MCF 10A (cell line): ENCODE data around the gene MAST1. TPM values are rescaled to one million over a fixed set of nuclear protein-coding genes. Genes with fewer than 3 reads are reported as not detected.

Experiments used
- BruUV-seq: library from RNA; stranded (reverse); fragments of 400-500 nt; replicated peaks from 2 replicates; lab custom pipeline; 2021; lab: Mats Ljungman, UMichigan
- CTCF ChIA-PET: fragments of 300-600 bp; sonication (Branson Sonifier 250); formaldehyde crosslinking; extraction: SDS; loops from one replicate; lab custom pipeline; 2021; ENCODE audit warnings: antibody characterized with exemption, inconsistent platforms; lab: Yijun Ruan, JAX
- POLR2A ChIA-PET: fragments of 300-600, 350-650 bp; sonication (Branson Sonifier 250); formaldehyde crosslinking; extraction: SDS; loops from one replicate; lab custom pipeline; 2020; ENCODE audit warnings: antibody characterized with exemption, inconsistent platforms; lab: Yijun Ruan, JAX
- DNase-seq: peaks from one replicate; pipeline ENCODE4 v3.0.0-alpha.2; 2018; ENCODE audit not compliant: unreplicated experiment
- H3K27ac Mint-ChIP-seq: one replicate; pipeline ENCODE4 v1.8.0; 2022; ENCODE audit warnings: mild to moderate bottlenecking, low read depth, mixed read lengths; ENCODE audit not compliant: unreplicated experiment
- H3K27me3 Mint-ChIP-seq: one replicate; pipeline ENCODE4 v1.8.0; 2022; ENCODE audit warnings: mixed read lengths; ENCODE audit not compliant: insufficient read depth, unreplicated experiment
- H3K36me3 Mint-ChIP-seq: one replicate; pipeline ENCODE4 v1.8.0; 2022; ENCODE audit warnings: mild to moderate bottlenecking, moderate library complexity, mixed read lengths; ENCODE audit not compliant: insufficient read depth, unreplicated experiment
- H3K4me1 Mint-ChIP-seq: one replicate; pipeline ENCODE4 v1.8.0; 2022; ENCODE audit warnings: mixed read lengths; ENCODE audit not compliant: insufficient read depth, unreplicated experiment
- H3K4me3 Mint-ChIP-seq: one replicate; pipeline ENCODE4 v1.8.0; 2022; ENCODE audit warnings: mild to moderate bottlenecking, moderate library complexity, mixed read lengths; ENCODE audit not compliant: unreplicated experiment
- H3K9me3 Mint-ChIP-seq: one replicate; pipeline ENCODE4 v1.8.0; 2022; ENCODE audit warnings: mixed read lengths; ENCODE audit not compliant: unreplicated experiment
- intact Hi-C: fragments of 100-400 bp; cut with micrococcal nuclease; formaldehyde crosslinking; loops from 2 replicates; pipeline ENCODE4 v1.14.1; 2022
- total RNA-seq: library from RNA; stranded (reverse); gene quantifications from 2 replicates; pipeline ENCODE4 v1.2.3, GENCODE V29; 2022
- TF ChIP-seq, protein P1 (sequence below): fragments of 200-600 bp; IDR thresholded peaks from one replicate; pipeline ENCODE4 v1.8.0; 2022; ENCODE audit warnings: antibody characterized with exemption, mild to moderate bottlenecking; ENCODE audit not compliant: unreplicated experiment

Gene MAST1
- total RNA-seq, 1 experiment from 2014 or later: 1.6 TPM

DNA sequence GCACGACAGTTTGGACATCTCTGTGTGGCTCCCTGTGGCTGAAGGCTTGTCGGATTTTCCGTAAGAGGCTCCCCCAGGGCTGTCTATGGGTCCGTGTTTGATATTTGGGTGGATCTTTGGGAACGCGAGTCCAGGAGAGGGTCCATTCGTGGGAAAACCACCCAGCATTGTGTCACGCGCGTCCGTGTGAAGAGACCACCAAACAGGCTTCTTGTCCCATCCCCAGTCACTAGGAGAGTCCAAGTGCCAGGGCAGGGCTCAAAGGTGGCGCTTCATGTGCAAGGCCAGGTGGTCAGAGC lies 46.3 kb downstream of the MAST1 start:
- POLR2A ChIA-PET: interaction anchor here (0.7 to 1.0 kb wide), 2 partner anchors 54 to 93 kb away, joined by 3 to 6 read pairs; partner anchors contain the start of gene JUNB

DNA sequence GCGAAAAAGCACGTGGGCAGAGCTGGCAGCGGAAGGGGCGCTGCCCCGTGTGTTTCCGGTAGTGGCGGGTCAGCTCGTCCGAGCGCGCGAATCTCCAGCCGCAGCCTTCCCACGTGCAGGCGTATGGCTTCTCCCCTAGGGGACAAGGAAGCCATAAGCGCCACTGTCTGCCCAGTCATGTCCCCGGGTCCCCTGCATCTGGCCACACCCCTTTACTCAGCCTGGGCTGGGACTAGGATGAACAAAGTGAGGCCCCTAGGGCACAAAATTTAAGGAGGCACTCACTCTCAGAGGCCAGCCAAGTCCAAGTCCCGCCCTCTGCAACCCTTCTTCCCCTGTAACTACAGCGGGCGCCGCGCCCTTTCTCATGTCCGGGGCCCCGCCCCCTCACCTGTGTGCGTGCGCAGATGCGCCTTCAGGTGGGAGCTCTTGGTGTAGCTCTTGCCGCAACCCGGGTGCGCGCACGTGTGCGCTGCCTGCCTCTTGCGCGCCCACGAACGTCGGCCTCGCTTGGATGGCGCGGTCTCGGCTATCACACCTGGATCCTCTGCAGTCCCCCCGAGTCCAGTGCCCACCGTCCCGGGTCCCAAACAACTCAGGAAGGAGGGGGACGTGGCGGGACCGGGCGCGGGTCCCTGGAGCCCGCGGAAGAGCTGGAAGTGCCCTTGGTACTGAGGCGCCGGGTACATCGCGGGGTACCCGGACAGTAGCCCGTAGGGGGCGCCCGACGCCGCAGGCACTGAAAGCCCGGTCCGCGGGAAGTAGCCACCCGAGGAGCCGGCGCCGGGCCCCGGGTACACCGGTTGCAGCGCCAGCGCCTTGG lies 46.8 kb downstream of the MAST1 start:
- no peaks in the 10 kb centered on the region for H3K36me3 Mint-ChIP-seq
- peak; percentile 94 for DNase-seq
- TF ChIP-seq, protein P1, sequence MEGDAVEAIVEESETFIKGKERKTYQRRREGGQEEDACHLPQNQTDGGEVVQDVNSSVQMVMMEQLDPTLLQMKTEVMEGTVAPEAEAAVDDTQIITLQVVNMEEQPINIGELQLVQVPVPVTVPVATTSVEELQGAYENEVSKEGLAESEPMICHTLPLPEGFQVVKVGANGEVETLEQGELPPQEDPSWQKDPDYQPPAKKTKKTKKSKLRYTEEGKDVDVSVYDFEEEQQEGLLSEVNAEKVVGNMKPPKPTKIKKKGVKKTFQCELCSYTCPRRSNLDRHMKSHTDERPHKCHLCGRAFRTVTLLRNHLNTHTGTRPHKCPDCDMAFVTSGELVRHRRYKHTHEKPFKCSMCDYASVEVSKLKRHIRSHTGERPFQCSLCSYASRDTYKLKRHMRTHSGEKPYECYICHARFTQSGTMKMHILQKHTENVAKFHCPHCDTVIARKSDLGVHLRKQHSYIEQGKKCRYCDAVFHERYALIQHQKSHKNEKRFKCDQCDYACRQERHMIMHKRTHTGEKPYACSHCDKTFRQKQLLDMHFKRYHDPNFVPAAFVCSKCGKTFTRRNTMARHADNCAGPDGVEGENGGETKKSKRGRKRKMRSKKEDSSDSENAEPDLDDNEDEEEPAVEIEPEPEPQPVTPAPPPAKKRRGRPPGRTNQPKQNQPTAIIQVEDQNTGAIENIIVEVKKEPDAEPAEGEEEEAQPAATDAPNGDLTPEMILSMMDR: peak; percentile 58
- no peaks in the 10 kb centered on the region for H3K27me3 Mint-ChIP-seq
- CTCF ChIA-PET: interaction anchor here (0.5 to 2.9 kb wide), 5 partner anchors 12 to 192 kb away, joined by 3 to 20 read pairs (median 5); no protein-coding TSS in a partner anchor
- POLR2A ChIA-PET: interaction anchor here (0.6 to 1.2 kb wide), 4 partner anchors 54 to 94 kb away, joined by 3 to 6 read pairs (median 4); partner anchors contain the start of gene JUNB
- no TSS peak for BruUV-seq
- intact Hi-C loops: no loop called here
- no peak overlapping the region for H3K27ac Mint-ChIP-seq
- peak overlapping the region; percentile 72 for H3K4me3 Mint-ChIP-seq
- no peaks in the 10 kb centered on the region for H3K9me3 Mint-ChIP-seq
- no peaks in the 10 kb centered on the region for H3K4me1 Mint-ChIP-seq

More for the DNA sequence above, 46.3 kb downstream of the MAST1 start:
- no peak overlapping the region for H3K27ac Mint-ChIP-seq
- intact Hi-C loops: no loop called here
- no peaks in the 10 kb centered on the region for H3K4me1 Mint-ChIP-seq
- peak overlapping the region; percentile 72 for H3K4me3 Mint-ChIP-seq
- CTCF ChIA-PET: interaction anchor here (0.5 to 2.9 kb wide), 3 partner anchors 12 to 166 kb away, joined by 3 to 20 read pairs (median 5); no protein-coding TSS in a partner anchor
- no peak for DNase-seq
- H3K36me3 Mint-ChIP-seq: no peaks in the 10 kb centered on the region
- TF ChIP-seq, protein P1: no peak
- H3K9me3 Mint-ChIP-seq: no peaks in the 10 kb centered on the region
- no TSS peak for BruUV-seq
- H3K27me3 Mint-ChIP-seq: no peaks in the 10 kb centered on the region

DNA sequence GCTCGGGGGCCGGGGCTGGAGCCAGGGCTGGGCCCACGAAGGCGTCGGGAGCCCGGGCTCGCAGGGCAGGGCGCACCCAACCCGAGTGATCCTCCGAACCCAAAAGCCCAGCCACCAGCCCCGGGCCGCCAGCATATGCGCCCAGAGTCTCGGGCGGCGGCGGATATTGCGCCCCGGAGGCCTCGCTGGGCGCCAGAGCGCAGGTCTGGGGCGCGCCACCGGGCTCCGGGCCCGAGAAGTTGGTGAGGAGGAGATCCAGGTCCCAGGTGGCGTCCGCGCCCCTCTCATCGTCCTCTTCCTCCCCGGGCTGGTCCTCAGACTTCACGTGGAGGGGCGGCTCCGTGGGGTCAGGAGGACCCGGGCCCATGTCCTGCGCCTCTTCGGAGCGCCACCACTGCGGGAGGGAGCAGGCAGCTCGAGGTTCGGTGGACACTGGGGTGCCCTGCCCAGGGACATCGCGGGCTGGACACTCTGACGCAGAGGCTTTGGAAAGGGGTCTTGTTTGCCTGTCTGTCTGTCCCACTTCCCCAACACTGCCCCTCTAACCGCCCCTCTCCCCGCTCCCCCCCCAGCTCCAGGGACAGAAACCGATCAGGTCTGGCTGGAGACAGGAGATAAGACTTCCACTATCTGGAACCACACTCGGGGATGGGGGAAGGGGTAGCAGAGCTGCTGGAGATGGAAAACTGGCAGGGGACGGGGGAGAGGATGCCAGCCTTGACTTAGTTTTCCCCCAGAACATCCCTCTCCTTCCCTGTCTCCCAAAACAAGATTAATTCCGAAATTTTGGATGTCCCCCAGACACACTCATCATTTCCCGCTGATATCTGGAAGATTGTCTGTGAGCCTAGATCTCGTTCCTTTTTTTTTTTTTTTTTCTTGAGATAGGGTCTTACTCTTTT lies 47.7 kb downstream of the MAST1 start:
- Mint-ChIP-seq H3K27me3 (no peaks in the 10 kb centered on the region), H3K9me3 (no peaks in the 10 kb centered on the region), H3K27ac (no peak overlapping the region), H3K36me3 (peaks cover 3% of the 10 kb centered on the region), H3K4me3 (peak overlapping the region; percentile 50), H3K4me1 (peaks cover 7% of the 10 kb centered on the region)
- ChIA-PET CTCF (interaction anchor here (0.5 to 0.6 kb wide), 4 partner anchors 15 to 1486 kb away, joined by 3 to 6 read pairs (median 4); no protein-coding TSS in a partner anchor), POLR2A (interaction anchor here (0.6 to 1.2 kb wide), 3 partner anchors 70 to 95 kb away, joined by 3 to 6 read pairs (median 4); partner anchors contain the start of gene JUNB)
- intact Hi-C loops: no loop called here
- TF ChIP-seq, protein P1: no peak
- DNase-seq: no peak
- no TSS peak for BruUV-seq

DNA sequence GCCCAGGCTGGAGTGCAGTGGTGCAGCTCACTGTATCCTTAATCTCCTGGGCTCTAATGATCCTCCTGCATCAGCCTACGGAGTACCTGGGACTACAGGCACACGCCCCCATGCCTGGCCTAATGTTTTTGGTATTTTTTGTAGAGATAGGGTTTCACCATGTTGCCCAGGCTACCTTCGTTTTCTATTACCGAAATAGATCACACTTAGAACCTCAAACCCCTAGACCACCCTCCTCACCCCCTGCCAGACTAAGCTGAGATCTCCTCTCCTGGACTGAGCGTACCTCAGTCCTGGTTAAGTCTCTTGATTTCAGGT lies 48.3 kb downstream of the MAST1 start:
- ChIA-PET CTCF (interaction anchor here (0.6 kb wide), 1 partner anchor 1486 kb away, joined by 4 read pairs; no protein-coding TSS in a partner anchor), POLR2A (interaction anchor here (1.2 kb wide), 1 partner anchor 81 kb away, joined by 4 read pairs; no protein-coding TSS in a partner anchor)
- intact Hi-C loops: no loop called here
- no peak for DNase-seq
- Mint-ChIP-seq H3K9me3 (no peaks in the 10 kb centered on the region), H3K27me3 (no peaks in the 10 kb centered on the region), H3K36me3 (peaks cover 6% of the 10 kb centered on the region), H3K4me3 (peak overlapping the region; percentile 50), H3K4me1 (peaks cover 10% of the 10 kb centered on the region), H3K27ac (no peak overlapping the region)
- TF ChIP-seq, protein P1: no peak
- no TSS peak for BruUV-seq
